HT-29 (cell line): ENCODE results near the gene IFI30. TPM values are rescaled to one million over a fixed set of nuclear protein-coding genes. Genes with fewer than 3 reads are reported as not detected.
"Not testable (repeated sequence)": the region's sequence is repeated elsewhere in the genome, so short reads cannot be mapped to it uniquely, and the experiment has no call there.

ENCODE experiments used
- DNase-seq: peaks from one replicate; pipeline ENCODE4 v3.0.0-alpha.2; 2015; ENCODE audit warnings: low spot score
- total RNA-seq: library from RNA; depleted of rRNA; stranded (reverse); fragments of >200 nt; shearing (Covaris generic); gene quantifications from 2 replicates; pipeline ENCODE4 v1.2.3, GENCODE V29; 2014

Gene IFI30
- total RNA-seq, 1 experiment from 2014 or later, result 58.9 TPM

- peak; percentile 97 for DNase-seq
Observed at GRCh38 chr19:18152817-18153555, 20.6 kb upstream of the IFI30 start, which contains the start of gene PIK3R2. Gene PIK3R2, plus strand, starts transcription at chr19:18153163. Its CDS starts 2,717 bp downstream, at chr19:18155880.

GRCh38 chr19:18153556-18154134 lies 20.0 kb upstream of the IFI30 start:
- no peak for DNase-seq

- DNase-seq, result no peak
Observed at GRCh38 chr19:18155095-18156087, 18.2 kb upstream of the IFI30 start.

- no peak for DNase-seq
Observed at GRCh38 chr19:18156268-18156667, 17.3 kb upstream of the IFI30 start.

- peak; percentile 83 for DNase-seq
Observed at GRCh38 chr19:18156841-18157464, 16.7 kb upstream of the IFI30 start.

GRCh38 chr19:18157465-18158063 lies 16.0 kb upstream of the IFI30 start:
- no peak for DNase-seq

GRCh38 chr19:18158467-18158866 lies 15.1 kb upstream of the IFI30 start:
- DNase-seq, result no peak

- not testable (repeated sequence) for DNase-seq
Observed at GRCh38 chr19:18159059-18159616, 14.5 kb upstream of the IFI30 start.

- DNase-seq, result no peak
Observed at GRCh38 chr19:18159810-18160209, 13.8 kb upstream of the IFI30 start.

GRCh38 chr19:18160493-18160970 lies 13.1 kb upstream of the IFI30 start:
- DNase-seq, result no peak

- peak; percentile 60 for DNase-seq
Observed at GRCh38 chr19:18160971-18161635, 12.5 kb upstream of the IFI30 start.

GRCh38 chr19:18161636-18162002 lies 12.0 kb upstream of the IFI30 start:
- DNase-seq, result no peak

GRCh38 chr19:18164072-18164471 lies 9.5 kb upstream of the IFI30 start:
- no peak for DNase-seq

GRCh38 chr19:18165794-18166544 lies 7.6 kb upstream of the IFI30 start:
- DNase-seq, result no peak

- no peak for DNase-seq
Observed at GRCh38 chr19:18167011-18167410, 6.6 kb upstream of the IFI30 start.

GRCh38 chr19:18167975-18168645 lies 5.5 kb upstream of the IFI30 start:
- peak; percentile 45 for DNase-seq

GRCh38 chr19:18168673-18169381 lies 4.8 kb upstream of the IFI30 start:
- DNase-seq, result no peak

GRCh38 chr19:18170714-18171255 lies 2.8 kb upstream of the IFI30 start:
- DNase-seq, result no peak
